Sciatic nerve (tissue), 1 donor: ENCODE data around the gene WDR83. TPM values are rescaled to one million over a fixed set of nuclear protein-coding genes. Genes with fewer than 3 reads are reported as not detected.

Source experiments
- total RNA-seq: library from RNA; stranded (reverse); fragmentation: NEBNext Ultra II Directional; extraction: Animal tissue kit (Norgen Biotek cat#: 25700); gene quantifications from one replicate; pipeline ENCODE4 v1.2.1, GENCODE V29; 2021
- donor health status: DM: no; HTN: no; CAD: no.

WDR83 gene
- total RNA-seq, 1 donor from 2014 or later: 12.3 TPM

Other genes starting within 250 kb of the WDR83 start
- gene ZNF443, start 225.8 kb upstream of the WDR83 start, total RNA-seq: 6.8 TPM
- gene ZNF709, start 182.0 kb upstream of the WDR83 start, total RNA-seq: 5.8 TPM
- gene ZNF564, start 115.3 kb upstream of the WDR83 start, total RNA-seq: 19.5 TPM
- 8.6 TPM for gene ZNF490, start 56.0 kb upstream of the WDR83 start, total RNA-seq
- gene ZNF791, start 55.9 kb upstream of the WDR83 start, total RNA-seq: 48.2 TPM
- gene MAN2B1, start 65 bp upstream of the WDR83 start, total RNA-seq: 76.4 TPM
- 77.1 TPM for gene DHPS, start 15.1 kb downstream of the WDR83 start, total RNA-seq
- gene GNG14, start 21.2 kb downstream of the WDR83 start, total RNA-seq: not detected
- gene FBXW9, start 29.8 kb downstream of the WDR83 start, total RNA-seq: 3.6 TPM
- gene TNPO2, start 57.1 kb downstream of the WDR83 start, total RNA-seq: 70.6 TPM
- 128 TPM for gene TRIR, start 67.9 kb downstream of the WDR83 start, total RNA-seq
- 30.1 TPM for gene GET3, start 70.7 kb downstream of the WDR83 start, total RNA-seq
- not detected for gene BEST2, start 85.0 kb downstream of the WDR83 start, total RNA-seq
- gene HOOK2, start 108.7 kb downstream of the WDR83 start, total RNA-seq: 45.1 TPM
- 279 TPM for gene JUNB, start 124.7 kb downstream of the WDR83 start, total RNA-seq
- gene PRDX2, start 135.0 kb downstream of the WDR83 start, total RNA-seq: 117 TPM
- gene THSD8, start 135.3 kb downstream of the WDR83 start, total RNA-seq: 2.4 TPM
- gene RNASEH2A, start 139.8 kb downstream of the WDR83 start, total RNA-seq: 5.1 TPM
- gene RTBDN, start 167.8 kb downstream of the WDR83 start, total RNA-seq: not detected
- gene MAST1, start 171.7 kb downstream of the WDR83 start, total RNA-seq: 0.31 TPM
- gene DNASE2, start 214.6 kb downstream of the WDR83 start, total RNA-seq: 26.7 TPM
- gene KLF1, start 220.4 kb downstream of the WDR83 start, total RNA-seq: 1.1 TPM
- 24.4 TPM for gene GCDH, start 224.4 kb downstream of the WDR83 start, total RNA-seq